IPS-15b (cell line): Measurements from ENCODE around the gene FOXL1.
"Not testable (repeated sequence)": the region's sequence is repeated elsewhere in the genome, so short reads cannot be mapped to it uniquely, and the experiment has no call there.

ENCODE experiments used
- H3K27me3 ChIP-seq: one replicate; pipeline ENCODE4 v1.6.1; 2013; ENCODE audit warnings: low read length; ENCODE audit not compliant: control insufficient read depth, insufficient read depth
- H3K36me3 ChIP-seq: one replicate; pipeline ENCODE4 v1.6.1; 2013; ENCODE audit warnings: low read length; ENCODE audit not compliant: control insufficient read depth, insufficient read depth
- H3K4me1 ChIP-seq: one replicate; pipeline ENCODE4 v1.6.1; 2013; ENCODE audit warnings: mild to moderate bottlenecking, low read length; ENCODE audit not compliant: control insufficient read depth, insufficient read depth
- H3K4me3 ChIP-seq: one replicate; pipeline ENCODE4 v1.5.1; 2013; ENCODE audit warnings: low read depth, low read length
- H3K9ac ChIP-seq: one replicate; pipeline ENCODE4 v1.6.1; 2013; ENCODE audit warnings: low read depth, mild to moderate bottlenecking, low read length
- H3K9me3 ChIP-seq: one replicate; pipeline ENCODE4 v1.6.1; 2013; ENCODE audit warnings: mild to moderate bottlenecking, low read length; ENCODE audit not compliant: control insufficient read depth, insufficient read depth

Gene FOXL1

GRCh38 chr16:86580063-86580790 lies 1.9 kb downstream of the FOXL1 start:
- no peak overlapping the region for H3K9ac ChIP-seq
- peak overlapping the region; percentile 39 for H3K4me3 ChIP-seq
- H3K27me3 ChIP-seq = peaks cover 78% of the 10 kb centered on the region
- H3K9me3 ChIP-seq = no peaks in the 10 kb centered on the region
- H3K36me3 ChIP-seq = no peaks in the 10 kb centered on the region
- H3K4me1 ChIP-seq = no peaks in the 10 kb centered on the region

DNA sequence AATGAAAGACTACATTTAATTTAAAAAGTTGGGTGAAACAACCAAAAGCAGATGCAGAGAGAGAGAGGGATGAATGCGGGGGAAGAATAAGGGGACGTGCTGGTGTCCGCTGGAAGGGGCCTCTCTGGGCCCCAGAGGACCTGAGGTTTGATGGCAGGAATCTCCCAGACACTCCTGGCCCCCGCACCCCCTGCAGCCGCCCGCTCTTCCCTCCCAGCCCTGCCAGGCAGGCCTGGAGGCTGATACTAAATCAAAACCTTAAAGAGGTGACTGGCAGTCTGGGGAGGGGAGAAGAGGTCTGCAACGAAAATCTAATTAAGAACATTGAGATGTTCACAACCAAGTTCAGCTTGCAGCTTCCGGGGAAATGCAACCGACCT lies 2.4 kb downstream of the FOXL1 start:
- Histone ChIP-seq H3K9me3 (no peaks in the 10 kb centered on the region), H3K9ac (no peak overlapping the region), H3K27me3 (peaks cover 74% of the 10 kb centered on the region), H3K4me1 (no peaks in the 10 kb centered on the region), H3K36me3 (no peaks in the 10 kb centered on the region), H3K4me3 (no peak overlapping the region)

DNA sequence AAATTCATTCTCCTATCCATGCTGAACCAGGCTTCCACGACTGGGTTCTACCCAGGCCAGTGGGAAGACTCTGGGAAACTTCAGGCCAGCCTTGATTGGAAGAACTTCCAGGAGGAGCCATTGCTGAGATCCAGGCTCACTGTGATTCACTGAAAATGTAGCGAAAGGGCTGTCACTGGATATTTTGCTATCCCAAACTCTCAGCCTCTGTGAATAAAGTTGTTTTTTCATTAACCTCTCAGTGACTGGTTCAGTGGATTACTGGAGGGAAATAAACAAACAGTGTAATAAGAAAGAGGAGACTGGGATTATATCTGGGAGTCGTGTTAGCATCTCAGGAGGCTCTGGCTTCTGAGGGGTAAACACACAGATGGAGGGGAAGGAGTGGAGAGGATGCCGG lies 3.1 kb downstream of the FOXL1 start:
- H3K27me3 ChIP-seq = peaks cover 71% of the 10 kb centered on the region
- no peaks in the 10 kb centered on the region for H3K9me3 ChIP-seq
- no peaks in the 10 kb centered on the region for H3K4me1 ChIP-seq
- no peaks in the 10 kb centered on the region for H3K36me3 ChIP-seq
- H3K4me3 ChIP-seq = no peak overlapping the region
- H3K9ac ChIP-seq = no peak overlapping the region

DNA sequence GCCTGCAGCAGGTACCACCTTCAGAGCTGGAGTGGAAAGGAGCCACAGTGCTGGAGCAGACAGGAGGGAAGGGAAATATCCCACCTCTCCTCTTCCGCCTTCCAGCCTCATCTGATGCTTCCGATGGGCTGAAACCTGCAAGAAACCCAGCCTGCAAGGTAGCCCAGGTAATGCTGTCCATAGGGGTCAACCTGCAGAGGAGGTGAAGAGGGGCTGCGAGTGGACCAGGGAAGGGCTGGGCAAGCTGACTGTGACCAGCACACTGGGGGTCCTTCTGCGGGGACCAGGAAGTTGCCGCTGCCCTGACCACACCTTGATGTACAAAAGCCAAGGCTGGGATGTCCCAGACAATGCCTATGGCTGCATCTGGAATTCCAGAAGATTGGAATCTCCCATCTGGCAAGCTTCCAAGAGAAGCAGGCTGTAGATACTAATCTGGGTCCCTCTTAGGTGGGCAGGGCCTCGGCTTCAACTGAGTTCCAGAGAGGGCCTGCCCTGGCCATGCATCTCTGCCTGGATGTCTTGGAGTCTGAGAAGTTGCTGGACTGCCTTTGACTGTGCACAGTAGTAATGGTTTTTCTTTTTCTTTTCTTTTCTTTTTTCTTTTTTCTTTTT lies 5.8 kb downstream of the FOXL1 start:
- H3K4me3 ChIP-seq = no peak overlapping the region
- no peak overlapping the region for H3K9ac ChIP-seq
- no peaks in the 10 kb centered on the region for H3K36me3 ChIP-seq
- no peaks in the 10 kb centered on the region for H3K9me3 ChIP-seq
- H3K27me3 ChIP-seq = peaks cover 47% of the 10 kb centered on the region
- H3K4me1 ChIP-seq = no peaks in the 10 kb centered on the region

- H3K36me3 ChIP-seq = no peaks in the 10 kb centered on the region
- H3K9ac ChIP-seq = no peak overlapping the region
- H3K27me3 ChIP-seq = peaks cover 38% of the 10 kb centered on the region
- H3K4me1 ChIP-seq = no peaks in the 10 kb centered on the region
- no peaks in the 10 kb centered on the region for H3K9me3 ChIP-seq
- H3K4me3 ChIP-seq = no peak overlapping the region
These were observed 6.7 kb downstream of the FOXL1 start for GRCh38 chr16:86584726-86585721.

DNA sequence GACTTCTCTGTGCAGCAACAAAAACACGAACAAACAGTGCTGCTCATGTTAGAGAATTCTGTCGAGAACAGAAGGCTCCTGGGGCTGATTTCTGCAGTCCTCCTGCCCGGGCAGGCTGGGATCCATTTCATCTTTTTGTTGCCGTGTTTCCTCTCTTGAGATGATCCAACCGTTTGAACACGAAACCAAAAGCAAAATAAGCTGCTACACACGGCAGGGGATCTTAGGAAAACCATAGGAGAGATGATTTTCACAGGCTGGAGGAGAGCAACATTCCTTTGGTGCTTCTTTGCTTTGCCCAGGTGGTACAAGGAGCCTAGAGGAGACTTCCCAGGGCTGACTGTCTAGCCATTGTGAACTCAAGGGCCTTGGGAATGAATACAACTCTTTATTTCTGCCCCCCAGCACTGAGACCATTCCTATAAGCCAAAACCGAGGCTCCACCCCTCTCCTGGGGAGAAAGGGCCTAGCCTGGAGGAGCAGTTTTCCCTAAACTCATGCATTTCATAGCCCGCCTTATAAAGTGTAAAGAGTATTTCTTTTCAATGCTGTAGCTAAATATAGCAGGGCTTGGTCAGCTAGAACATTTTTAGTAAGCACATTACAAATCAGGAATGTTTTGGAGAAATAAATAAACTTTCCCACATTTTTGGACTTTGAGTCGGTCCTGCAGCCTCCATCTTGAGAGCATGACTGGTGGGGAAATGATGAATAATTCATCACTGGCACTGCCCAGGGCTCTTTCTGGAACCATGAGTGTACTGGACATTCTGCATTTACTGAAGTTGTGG lies 7.7 kb downstream of the FOXL1 start:
- H3K4me3 ChIP-seq = no peak overlapping the region
- H3K4me1 ChIP-seq = no peaks in the 10 kb centered on the region
- H3K9me3 ChIP-seq = no peaks in the 10 kb centered on the region
- H3K36me3 ChIP-seq = no peaks in the 10 kb centered on the region
- no peak overlapping the region for H3K9ac ChIP-seq
- peaks cover 29% of the 10 kb centered on the region for H3K27me3 ChIP-seq

- Histone ChIP-seq H3K9ac (no peak overlapping the region), H3K27me3 (peaks cover 14% of the 10 kb centered on the region), H3K4me3 (no peak overlapping the region), H3K4me1 (no peaks in the 10 kb centered on the region), H3K36me3 (no peaks in the 10 kb centered on the region), H3K9me3 (no peaks in the 10 kb centered on the region)
These were observed 9.1 kb downstream of the FOXL1 start for GRCh38 chr16:86587487-86587886.

- not testable (repeated sequence) for H3K4me1 ChIP-seq, H3K9me3 ChIP-seq, H3K36me3 ChIP-seq, H3K9ac ChIP-seq, H3K4me3 ChIP-seq
- H3K27me3 ChIP-seq = peaks cover 11% of the 10 kb centered on the region
These were observed 9.6 kb downstream of the FOXL1 start for GRCh38 chr16:86587955-86588354.

- peaks cover 2% of the 10 kb centered on the region for H3K4me1 ChIP-seq
- no peak overlapping the region for H3K4me3 ChIP-seq
- H3K27me3 ChIP-seq = peaks cover 3% of the 10 kb centered on the region
- H3K9ac ChIP-seq = no peak overlapping the region
- H3K36me3 ChIP-seq = no peaks in the 10 kb centered on the region
- H3K9me3 ChIP-seq = no peaks in the 10 kb centered on the region
These were observed 12.3 kb downstream of the FOXL1 start for GRCh38 chr16:86590501-86591144.

DNA sequence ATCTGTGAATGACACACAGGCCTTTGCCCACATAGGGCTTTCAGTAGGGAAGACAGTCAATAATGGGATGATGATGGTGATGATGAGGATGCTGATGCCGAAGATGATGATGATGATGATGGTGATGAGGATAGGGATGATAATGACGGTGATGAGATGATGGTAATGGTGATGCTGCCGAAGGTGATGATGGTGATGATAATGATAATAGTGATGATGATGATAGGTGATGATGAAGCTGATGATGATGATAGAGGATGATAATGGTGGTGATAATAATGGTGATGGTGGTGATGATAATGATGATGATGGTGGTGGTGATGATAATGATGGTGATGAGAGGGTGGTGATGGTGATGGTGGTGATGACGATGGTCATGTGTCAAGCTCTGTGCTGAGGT lies 12.9 kb downstream of the FOXL1 start:
- H3K27me3 ChIP-seq = peaks cover 3% of the 10 kb centered on the region
- H3K4me3 ChIP-seq = no peak overlapping the region
- H3K9ac ChIP-seq = no peak overlapping the region
- H3K36me3 ChIP-seq = no peaks in the 10 kb centered on the region
- peaks cover 2% of the 10 kb centered on the region for H3K4me1 ChIP-seq
- H3K9me3 ChIP-seq = no peaks in the 10 kb centered on the region
